ENCODE measurements around the gene PROM2. TPM values are rescaled to one million over a fixed set of nuclear protein-coding genes. Genes with fewer than 3 reads are reported as not detected.

The PROM2 gene
- total RNA-seq, 2 experiments from 2014 or later: 0.82 TPM; not detected in 1

GRCh38 chr2:95319481-95320343 is 45.5 kb downstream of the PROM2 start:
- H3K4me3 Mint-ChIP-seq: no peak overlapping the region
- no peaks in the 10 kb centered on the region for H3K9me3 Mint-ChIP-seq (ENCODE audit: low read depth)
- DNase-seq: no peak
- CTCF ChIA-PET: no interaction called here
- no peak overlapping the region for H3K27ac Mint-ChIP-seq
- ATAC-seq: no peak
- no peaks in the 10 kb centered on the region for H3K36me3 Mint-ChIP-seq
- no peaks in the 10 kb centered on the region for H3K27me3 Mint-ChIP-seq
- H3K4me1 Mint-ChIP-seq: no peaks in the 10 kb centered on the region

- ATAC-seq (no peak), DNase-seq (no peak)
- Mint-ChIP-seq H3K4me1 (no peaks in the 10 kb centered on the region), H3K9me3 (ENCODE audit: low read depth) (no peaks in the 10 kb centered on the region), H3K27ac (no peak overlapping the region), H3K27me3 (no peaks in the 10 kb centered on the region), H3K4me3 (no peak overlapping the region), H3K36me3 (no peaks in the 10 kb centered on the region)
- CTCF ChIA-PET: no interaction called here
These were observed 46.1 kb downstream of the PROM2 start for GRCh38 chr2:95320344-95320712.

GRCh38 chr2:95320986-95321767 is 46.9 kb downstream of the PROM2 start:
- DNase-seq (no peak), ATAC-seq (no peak)
- Mint-ChIP-seq H3K27me3 (no peaks in the 10 kb centered on the region), H3K4me3 (no peak overlapping the region), H3K36me3 (no peaks in the 10 kb centered on the region), H3K27ac (no peak overlapping the region), H3K9me3 (ENCODE audit: low read depth) (peaks cover 8% of the 10 kb centered on the region), H3K4me1 (no peaks in the 10 kb centered on the region)
- CTCF ChIA-PET: no interaction called here

GRCh38 chr2:95323347-95324155 is 49.3 kb downstream of the PROM2 start:
- Mint-ChIP-seq H3K27me3 (no peaks in the 10 kb centered on the region), H3K4me1 (no peaks in the 10 kb centered on the region), H3K9me3 (ENCODE audit: low read depth) (peaks cover 8% of the 10 kb centered on the region), H3K4me3 (no peak overlapping the region), H3K36me3 (no peaks in the 10 kb centered on the region), H3K27ac (no peak overlapping the region)
- CTCF ChIA-PET: no interaction called here
- ATAC-seq: no peak
- no peak for DNase-seq

- Mint-ChIP-seq H3K27ac (no peak overlapping the region), H3K4me3 (no peak overlapping the region), H3K9me3 (ENCODE audit: low read depth) (peaks cover 8% of the 10 kb centered on the region), H3K27me3 (no peaks in the 10 kb centered on the region), H3K4me1 (no peaks in the 10 kb centered on the region), H3K36me3 (no peaks in the 10 kb centered on the region)
- CTCF ChIA-PET: no interaction called here
- ATAC-seq: no peak
- no peak for DNase-seq
These were observed 50.8 kb downstream of the PROM2 start for GRCh38 chr2:95325026-95325425.

GRCh38 chr2:95325590-95326432 is 51.6 kb downstream of the PROM2 start:
- no peaks in the 10 kb centered on the region for H3K4me1 Mint-ChIP-seq
- no peak overlapping the region for H3K4me3 Mint-ChIP-seq
- no peak overlapping the region for H3K27ac Mint-ChIP-seq
- CTCF ChIA-PET: no interaction called here
- DNase-seq (no peak), ATAC-seq (no peak)
- H3K27me3 Mint-ChIP-seq: no peaks in the 10 kb centered on the region
- no peaks in the 10 kb centered on the region for H3K36me3 Mint-ChIP-seq
- peaks cover 8% of the 10 kb centered on the region for H3K9me3 Mint-ChIP-seq (ENCODE audit: low read depth)

GRCh38 chr2:95326433-95327140 is 52.3 kb downstream of the PROM2 start:
- ATAC-seq (no peak), DNase-seq (no peak)
- no peak overlapping the region for H3K4me3 Mint-ChIP-seq
- CTCF ChIA-PET: no interaction called here
- no peaks in the 10 kb centered on the region for H3K27me3 Mint-ChIP-seq
- peaks cover 8% of the 10 kb centered on the region for H3K9me3 Mint-ChIP-seq (ENCODE audit: low read depth)
- H3K27ac Mint-ChIP-seq: no peak overlapping the region
- no peaks in the 10 kb centered on the region for H3K4me1 Mint-ChIP-seq
- no peaks in the 10 kb centered on the region for H3K36me3 Mint-ChIP-seq

DNA sequence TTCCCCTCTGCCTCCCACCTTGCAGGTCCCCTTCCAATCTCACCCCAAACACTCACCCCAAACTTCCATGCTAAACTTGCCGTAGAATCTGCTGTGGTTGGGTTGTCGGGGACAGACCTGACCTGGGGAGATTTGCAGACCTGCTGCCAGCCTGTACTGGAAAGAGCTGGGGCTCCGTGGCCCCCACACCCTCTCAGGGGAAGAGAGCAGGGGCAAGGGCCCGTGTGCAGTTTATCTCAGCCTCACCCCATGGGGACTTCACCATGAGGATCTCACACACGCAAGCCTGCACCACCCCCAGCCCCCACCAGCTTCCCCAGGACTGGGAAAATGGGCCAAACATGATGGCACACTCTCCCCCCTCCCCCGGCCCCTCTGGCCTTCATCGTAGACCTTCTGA is 53.6 kb downstream of the PROM2 start:
- Mint-ChIP-seq H3K9me3 (ENCODE audit: low read depth) (peaks cover 8% of the 10 kb centered on the region), H3K27me3 (no peaks in the 10 kb centered on the region), H3K36me3 (no peaks in the 10 kb centered on the region), H3K4me3 (no peak overlapping the region), H3K4me1 (no peaks in the 10 kb centered on the region), H3K27ac (no peak overlapping the region)
- CTCF ChIA-PET: no interaction called here
- ATAC-seq: no peak
- DNase-seq: no peak

DNA sequence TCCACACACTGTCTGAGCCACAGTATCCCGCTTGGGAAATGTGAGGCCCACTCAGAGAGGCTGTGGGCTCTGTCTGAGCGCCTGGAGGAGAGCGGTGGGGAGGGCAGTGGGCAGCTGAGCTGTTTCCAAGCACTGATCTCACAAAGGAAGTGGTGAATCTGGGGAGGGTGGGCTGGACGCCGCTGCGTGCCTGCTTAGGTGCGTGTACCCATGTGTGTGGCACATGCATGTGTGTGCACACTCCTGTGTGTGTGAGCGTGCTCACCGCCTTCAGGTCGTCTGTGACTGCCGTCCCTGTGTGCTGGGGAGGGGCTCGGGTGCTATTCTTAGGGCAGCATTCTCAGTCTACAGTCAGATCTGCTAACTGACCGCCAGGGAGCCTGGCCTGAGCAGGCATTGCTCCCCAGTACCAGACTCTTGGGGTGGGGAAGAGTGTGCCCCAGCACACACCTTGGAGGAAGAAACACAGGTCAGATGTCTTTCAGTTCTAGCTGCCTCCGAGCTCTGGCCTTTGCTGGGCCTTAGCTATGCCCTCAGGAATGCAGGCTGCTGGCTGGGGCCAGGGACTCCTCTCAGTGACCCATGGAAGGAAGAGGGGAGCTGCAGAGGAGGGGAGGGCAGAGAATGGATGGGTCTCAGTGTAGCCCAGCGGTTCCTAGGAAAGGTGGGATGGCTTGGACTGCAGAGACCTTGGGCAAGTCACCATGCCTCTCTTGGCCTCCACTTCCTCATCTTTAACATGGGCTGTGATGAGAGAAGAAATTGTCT is 54.3 kb downstream of the PROM2 start:
- DNase-seq (no peak), ATAC-seq (no peak)
- Mint-ChIP-seq H3K9me3 (ENCODE audit: low read depth) (peaks cover 8% of the 10 kb centered on the region), H3K27ac (no peak overlapping the region), H3K4me1 (no peaks in the 10 kb centered on the region), H3K36me3 (no peaks in the 10 kb centered on the region), H3K4me3 (no peak overlapping the region), H3K27me3 (no peaks in the 10 kb centered on the region)
- CTCF ChIA-PET: no interaction called here

- no peak for ATAC-seq
- H3K4me1 Mint-ChIP-seq: no peaks in the 10 kb centered on the region
- H3K27me3 Mint-ChIP-seq: no peaks in the 10 kb centered on the region
- peaks cover 8% of the 10 kb centered on the region for H3K9me3 Mint-ChIP-seq (ENCODE audit: low read depth)
- no peak for DNase-seq
- H3K4me3 Mint-ChIP-seq: no peak overlapping the region
- H3K36me3 Mint-ChIP-seq: no peaks in the 10 kb centered on the region
- H3K27ac Mint-ChIP-seq: no peak overlapping the region
- CTCF ChIA-PET: no interaction called here
These were observed 55.2 kb downstream of the PROM2 start for GRCh38 chr2:95329401-95329800.

- CTCF ChIA-PET: no interaction called here
- Mint-ChIP-seq H3K9me3 (ENCODE audit: low read depth) (peaks cover 8% of the 10 kb centered on the region), H3K4me3 (no peak overlapping the region), H3K27me3 (no peaks in the 10 kb centered on the region), H3K36me3 (no peaks in the 10 kb centered on the region), H3K27ac (no peak overlapping the region), H3K4me1 (no peaks in the 10 kb centered on the region)
- no peak for DNase-seq
- no peak for ATAC-seq
These were observed 55.9 kb downstream of the PROM2 start for GRCh38 chr2:95329891-95330793.

Data from activated CD8-positive, alpha-beta memory T cell treated with anti-CD3 and anti-CD28 coated beads, Interleukin-2, amount 10 ng/mL, durations not matched to agents 7 days and 5 days (primary cell).